HT1080 (cell line): ENCODE measurements around the gene CER1. TPM values are rescaled to one million over a fixed set of nuclear protein-coding genes. Genes with fewer than 3 reads are reported as not detected.

Experiments
- total RNA-seq: library from RNA; depleted of rRNA; stranded (reverse); fragments of >200 nt; shearing (Covaris generic); gene quantifications from 2 replicates; pipeline ENCODE4 v1.2.3, GENCODE V29; 2014; rRNA removed

The CER1 gene
- total RNA-seq, 1 experiment from 2014 or later = not detected

Other genes starting within 250 kb of the CER1 start
- gene ZDHHC21, start 29.3 kb downstream of the CER1 start, total RNA-seq = 5.8 and 7.4 TPM in 2 replicates
- 0.05 and 0.10 TPM in 2 replicates for gene FREM1, start 187.7 kb upstream of the CER1 start, total RNA-seq